Type B pancreatic cell (in vitro differentiated cells): Measurements from ENCODE around the gene FBXO40. TPM values are rescaled to one million over a fixed set of nuclear protein-coding genes. Genes with fewer than 3 reads are reported as not detected.
A peak's percentile ranks its signal among the peaks of the same experiment; 100 is the strongest.

Experiments
- DNase-seq: peaks from one replicate; pipeline ENCODE4 v3.0.0; 2021; ENCODE audit warnings: mixed read lengths; ENCODE audit not compliant: unreplicated experiment; ENCODE audit errors: extremely low spot score
- H3K27ac Mint-ChIP-seq: 2 replicates; pipeline ENCODE4 v1.8.0; 2021; ENCODE audit warnings: mild to moderate bottlenecking, mixed read lengths
- H3K27me3 Mint-ChIP-seq: 2 replicates; pipeline ENCODE4 v1.8.0; 2021; ENCODE audit warnings: mixed read lengths
- H3K36me3 Mint-ChIP-seq: 2 replicates; pipeline ENCODE4 v1.8.0; 2021; ENCODE audit warnings: mixed read lengths
- H3K4me1 Mint-ChIP-seq: one replicate; pipeline ENCODE4 v1.8.0; 2021; ENCODE audit warnings: mixed read lengths; ENCODE audit not compliant: unreplicated experiment
- H3K4me3 Mint-ChIP-seq: 2 replicates; pipeline ENCODE4 v1.8.0; 2021; ENCODE audit warnings: mild to moderate bottlenecking, mixed read lengths
- H3K9me3 Mint-ChIP-seq: 2 replicates; pipeline ENCODE4 v1.8.0; 2021; ENCODE audit warnings: mixed read lengths
- total RNA-seq: library from RNA; stranded (reverse); gene quantifications from 2 replicates; pipeline ENCODE4 v1.2.1, GENCODE V29; 2021; ENCODE audit warnings: low replicate concordance
- TF ChIP-seq, protein P1 (sequence below): fragments of 200-600 bp; sonication (generic); conservative IDR thresholded peaks from 2 replicates; pipeline ENCODE4 v1.5.0; 2021; ENCODE audit warnings: antibody characterized with exemption, mild to moderate bottlenecking

Gene FBXO40
- total RNA-seq, 1 donor from 2014 or later = not detected

GRCh38 chr3:121552797-121553196 lies 40.4 kb upstream of the FBXO40 start:
- Mint-ChIP-seq H3K4me3 (no peak overlapping the region), H3K9me3 (no peaks in the 10 kb centered on the region), H3K27me3 (no peaks in the 10 kb centered on the region), H3K4me1 (no peaks in the 10 kb centered on the region), H3K36me3 (no peaks in the 10 kb centered on the region), H3K27ac (no peak overlapping the region)
- no peak for DNase-seq
- TF ChIP-seq, protein P1, sequence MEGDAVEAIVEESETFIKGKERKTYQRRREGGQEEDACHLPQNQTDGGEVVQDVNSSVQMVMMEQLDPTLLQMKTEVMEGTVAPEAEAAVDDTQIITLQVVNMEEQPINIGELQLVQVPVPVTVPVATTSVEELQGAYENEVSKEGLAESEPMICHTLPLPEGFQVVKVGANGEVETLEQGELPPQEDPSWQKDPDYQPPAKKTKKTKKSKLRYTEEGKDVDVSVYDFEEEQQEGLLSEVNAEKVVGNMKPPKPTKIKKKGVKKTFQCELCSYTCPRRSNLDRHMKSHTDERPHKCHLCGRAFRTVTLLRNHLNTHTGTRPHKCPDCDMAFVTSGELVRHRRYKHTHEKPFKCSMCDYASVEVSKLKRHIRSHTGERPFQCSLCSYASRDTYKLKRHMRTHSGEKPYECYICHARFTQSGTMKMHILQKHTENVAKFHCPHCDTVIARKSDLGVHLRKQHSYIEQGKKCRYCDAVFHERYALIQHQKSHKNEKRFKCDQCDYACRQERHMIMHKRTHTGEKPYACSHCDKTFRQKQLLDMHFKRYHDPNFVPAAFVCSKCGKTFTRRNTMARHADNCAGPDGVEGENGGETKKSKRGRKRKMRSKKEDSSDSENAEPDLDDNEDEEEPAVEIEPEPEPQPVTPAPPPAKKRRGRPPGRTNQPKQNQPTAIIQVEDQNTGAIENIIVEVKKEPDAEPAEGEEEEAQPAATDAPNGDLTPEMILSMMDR = no peak

GRCh38 chr3:121557426-121557934 lies 35.7 kb upstream of the FBXO40 start:
- DNase-seq = no peak
- no peaks in the 10 kb centered on the region for H3K4me1 Mint-ChIP-seq
- TF ChIP-seq, protein P1 = no peak
- H3K27ac Mint-ChIP-seq = no peak overlapping the region
- H3K9me3 Mint-ChIP-seq = no peaks in the 10 kb centered on the region
- H3K36me3 Mint-ChIP-seq = no peaks in the 10 kb centered on the region
- no peak overlapping the region for H3K4me3 Mint-ChIP-seq
- H3K27me3 Mint-ChIP-seq = no peaks in the 10 kb centered on the region

DNA sequence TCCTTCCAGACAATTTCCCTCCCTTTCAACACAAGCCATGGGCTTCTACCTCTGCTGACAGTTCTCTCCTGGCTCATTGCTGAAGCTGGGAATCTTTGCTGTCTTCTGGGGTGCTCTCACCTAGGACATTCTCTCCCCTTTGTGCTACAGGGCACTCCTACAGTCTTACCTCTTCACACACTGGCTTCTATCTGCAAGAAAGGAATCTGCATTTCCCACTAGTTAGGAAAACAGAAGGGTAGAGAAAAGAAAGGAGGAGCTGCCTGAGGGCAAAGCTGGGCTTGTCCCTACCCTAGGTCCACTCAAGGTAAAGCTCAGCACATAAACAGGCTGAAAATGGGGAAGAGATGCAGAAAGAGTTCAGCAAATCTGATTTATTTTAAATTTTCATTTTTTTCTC lies 31.0 kb upstream of the FBXO40 start:
- no peaks in the 10 kb centered on the region for H3K27me3 Mint-ChIP-seq
- TF ChIP-seq, protein P1 = no peak
- no peak overlapping the region for H3K4me3 Mint-ChIP-seq
- no peak overlapping the region for H3K27ac Mint-ChIP-seq
- no peak for DNase-seq
- H3K4me1 Mint-ChIP-seq = no peaks in the 10 kb centered on the region
- no peaks in the 10 kb centered on the region for H3K36me3 Mint-ChIP-seq
- H3K9me3 Mint-ChIP-seq = no peaks in the 10 kb centered on the region

GRCh38 chr3:121566773-121567172 lies 26.4 kb upstream of the FBXO40 start:
- no peaks in the 10 kb centered on the region for H3K9me3 Mint-ChIP-seq
- no peaks in the 10 kb centered on the region for H3K27me3 Mint-ChIP-seq
- TF ChIP-seq, protein P1 = no peak
- H3K36me3 Mint-ChIP-seq = no peaks in the 10 kb centered on the region
- H3K4me1 Mint-ChIP-seq = no peaks in the 10 kb centered on the region
- DNase-seq = no peak
- H3K4me3 Mint-ChIP-seq = no peak overlapping the region
- no peak overlapping the region for H3K27ac Mint-ChIP-seq

DNA sequence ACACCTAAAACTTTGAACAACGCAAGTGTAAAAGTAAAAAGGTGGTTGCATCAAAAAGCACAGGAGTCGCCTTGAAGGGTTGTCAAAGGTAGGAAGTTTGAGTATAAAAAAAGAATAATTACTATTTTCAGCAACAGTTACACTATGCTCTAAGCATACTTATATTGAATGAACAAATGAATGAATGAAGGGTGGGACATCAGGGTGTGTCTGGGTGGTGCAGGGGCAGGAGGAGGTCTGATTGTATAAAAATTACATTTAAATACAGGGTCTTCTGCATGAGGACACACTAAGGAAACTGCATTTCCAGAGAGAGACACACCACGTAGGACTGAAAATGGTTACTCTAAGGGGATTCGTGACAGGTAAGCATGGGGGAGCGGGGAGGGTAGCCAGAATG lies 25.5 kb upstream of the FBXO40 start, which contains the start of gene ARGFX:
TSS of gene ARGFX (plus strand) at position 301 of the 400 bp plus-strand sequence. CDS start 2,765 bp downstream, outside the sequence.
- no peaks in the 10 kb centered on the region for H3K27me3 Mint-ChIP-seq
- TF ChIP-seq, protein P1 = no peak
- no peaks in the 10 kb centered on the region for H3K4me1 Mint-ChIP-seq
- no peaks in the 10 kb centered on the region for H3K9me3 Mint-ChIP-seq
- H3K27ac Mint-ChIP-seq = no peak within 1 kb of the TSS
- no peak for DNase-seq
- no peaks in the 10 kb centered on the region for H3K36me3 Mint-ChIP-seq
- H3K4me3 Mint-ChIP-seq = no peak within 1 kb of the TSS

- no peaks in the 10 kb centered on the region for H3K4me1 Mint-ChIP-seq
- H3K36me3 Mint-ChIP-seq = no peaks in the 10 kb centered on the region
- DNase-seq = no peak
- H3K27ac Mint-ChIP-seq = peak overlapping the region; percentile 56
- H3K27me3 Mint-ChIP-seq = no peaks in the 10 kb centered on the region
- no peaks in the 10 kb centered on the region for H3K9me3 Mint-ChIP-seq
- no peak overlapping the region for H3K4me3 Mint-ChIP-seq
- TF ChIP-seq, protein P1 = no peak
Measured at GRCh38 chr3:121574449-121574848, 18.7 kb upstream of the FBXO40 start.
